ENCODE data around the gene MICAL3.
"Not testable (repeated sequence)": the region's sequence is repeated elsewhere in the genome, so short reads cannot be mapped to it uniquely, and the experiment has no call there.

Gene MICAL3

GRCh38 chr22:17994424-17995108 lies 29.8 kb downstream of the MICAL3 start:
- no peak for TF ChIP-seq CTCF (IDR thresholded peaks at IDR 0.05; ENCODE audit: control insufficient read depth, extremely low read depth, insufficient read depth)
- DNase-seq (ENCODE audit: low read depth), result no peak
- no peak overlapping the region for H3K4me3 ChIP-seq (ENCODE audit: low read depth, low read length)

GRCh38 chr22:17992976-17993375 lies 31.4 kb downstream of the MICAL3 start:
- not testable (repeated sequence) for H3K4me3 ChIP-seq (ENCODE audit: low read depth, low read length); DNase-seq (ENCODE audit: low read depth)

- H3K4me3 ChIP-seq (ENCODE audit: low read depth, low read length); DNase-seq (ENCODE audit: low read depth): not testable (repeated sequence)
Measured at GRCh38 chr22:17991992-17992391, 32.4 kb downstream of the MICAL3 start.

- H3K4me3 ChIP-seq (ENCODE audit: low read depth, low read length), result no peak overlapping the region
- no peak for DNase-seq (ENCODE audit: low read depth)
- no peak for TF ChIP-seq CTCF (IDR thresholded peaks at IDR 0.05; ENCODE audit: control insufficient read depth, extremely low read depth, insufficient read depth)
Measured at GRCh38 chr22:17990942-17991341, 33.4 kb downstream of the MICAL3 start.

- no peak overlapping the region for H3K4me3 ChIP-seq (ENCODE audit: low read depth, low read length)
- TF ChIP-seq CTCF (IDR thresholded peaks at IDR 0.05; ENCODE audit: control insufficient read depth, extremely low read depth, insufficient read depth), result no peak
- DNase-seq (ENCODE audit: low read depth), result no peak
Measured at GRCh38 chr22:17990147-17990546, 34.2 kb downstream of the MICAL3 start.

GRCh38 chr22:17988800-17989513 lies 35.4 kb downstream of the MICAL3 start:
- no peak overlapping the region for H3K4me3 ChIP-seq (ENCODE audit: low read depth, low read length)
- no peak for DNase-seq (ENCODE audit: low read depth)
- TF ChIP-seq CTCF (IDR thresholded peaks at IDR 0.05; ENCODE audit: control insufficient read depth, extremely low read depth, insufficient read depth), result no peak

- no peak overlapping the region for H3K4me3 ChIP-seq (ENCODE audit: low read depth, low read length)
- no peak for TF ChIP-seq CTCF (IDR thresholded peaks at IDR 0.05; ENCODE audit: control insufficient read depth, extremely low read depth, insufficient read depth)
- DNase-seq (ENCODE audit: low read depth), result no peak
Measured at GRCh38 chr22:17985606-17986005, 38.8 kb downstream of the MICAL3 start.

GRCh38 chr22:17985071-17985470 lies 39.3 kb downstream of the MICAL3 start:
- H3K4me3 ChIP-seq (ENCODE audit: low read depth, low read length); DNase-seq (ENCODE audit: low read depth): not testable (repeated sequence)
